Astrocyte (in vitro differentiated cells and primary cell): ENCODE data around the gene SFPQ.

Source experiments
- EZH2 ChIP-seq: IDR thresholded peaks from 2 replicates; pipeline ENCODE4 v1.6.1; 2012; ENCODE audit warnings: mild to moderate bottlenecking, low read length, inconsistent platforms; ENCODE audit not compliant: insufficient read depth
- TF ChIP-seq, protein P1 (sequence below): IDR thresholded peaks from 2 replicates; pipeline ENCODE4 v1.5.1; 2011; ENCODE audit warnings: low read depth, mild to moderate bottlenecking, inconsistent platforms, low read length, moderate library complexity; ENCODE audit not compliant: insufficient read depth

DNA sequence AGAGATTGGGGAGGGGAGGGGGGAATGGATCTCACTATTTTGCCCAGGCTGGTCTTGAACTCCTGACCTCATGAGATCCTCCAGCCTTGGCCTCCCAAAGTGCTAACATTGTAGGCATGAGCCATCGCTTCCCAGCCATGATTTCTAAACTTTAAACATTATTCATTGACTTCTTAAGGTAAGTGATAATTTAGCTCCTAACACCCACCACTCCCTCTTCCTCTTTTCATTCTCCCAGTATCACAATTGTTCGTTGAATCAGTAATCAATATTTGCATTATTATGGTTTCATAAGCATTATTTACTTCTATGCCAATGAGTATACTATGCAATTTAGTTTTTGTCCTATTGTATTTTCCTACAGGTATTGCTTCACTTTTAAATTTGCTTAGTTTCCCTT is 33.6 kb upstream of the SFPQ start:
- TF ChIP-seq, protein P1, sequence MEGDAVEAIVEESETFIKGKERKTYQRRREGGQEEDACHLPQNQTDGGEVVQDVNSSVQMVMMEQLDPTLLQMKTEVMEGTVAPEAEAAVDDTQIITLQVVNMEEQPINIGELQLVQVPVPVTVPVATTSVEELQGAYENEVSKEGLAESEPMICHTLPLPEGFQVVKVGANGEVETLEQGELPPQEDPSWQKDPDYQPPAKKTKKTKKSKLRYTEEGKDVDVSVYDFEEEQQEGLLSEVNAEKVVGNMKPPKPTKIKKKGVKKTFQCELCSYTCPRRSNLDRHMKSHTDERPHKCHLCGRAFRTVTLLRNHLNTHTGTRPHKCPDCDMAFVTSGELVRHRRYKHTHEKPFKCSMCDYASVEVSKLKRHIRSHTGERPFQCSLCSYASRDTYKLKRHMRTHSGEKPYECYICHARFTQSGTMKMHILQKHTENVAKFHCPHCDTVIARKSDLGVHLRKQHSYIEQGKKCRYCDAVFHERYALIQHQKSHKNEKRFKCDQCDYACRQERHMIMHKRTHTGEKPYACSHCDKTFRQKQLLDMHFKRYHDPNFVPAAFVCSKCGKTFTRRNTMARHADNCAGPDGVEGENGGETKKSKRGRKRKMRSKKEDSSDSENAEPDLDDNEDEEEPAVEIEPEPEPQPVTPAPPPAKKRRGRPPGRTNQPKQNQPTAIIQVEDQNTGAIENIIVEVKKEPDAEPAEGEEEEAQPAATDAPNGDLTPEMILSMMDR, result no peak
- TF ChIP-seq EZH2, result no peak
